Stimulated activated naive CD8-positive, alpha-beta T cell treated with anti-CD3 and anti-CD28 coated beads, Interleukin-15, Interleukin-2, amounts not matched to agents 100 ng/mL and 50 ng/mL, for 24 hours (primary cell): ENCODE results near the gene LYRM1.
"Not testable (repeated sequence)": the region's sequence is repeated elsewhere in the genome, so short reads cannot be mapped to it uniquely, and the experiment has no call there.

Experiments
- H3K27ac Mint-ChIP-seq: one replicate; pipeline ENCODE4 v1.8.0; 2021; ENCODE audit warnings: mild to moderate bottlenecking, mixed read lengths
- H3K27me3 Mint-ChIP-seq: one replicate; pipeline ENCODE4 v1.8.0; 2021; ENCODE audit warnings: mixed read lengths
- H3K36me3 Mint-ChIP-seq: one replicate; pipeline ENCODE4 v1.8.0; 2021; ENCODE audit warnings: low read depth, mixed read lengths
- H3K4me1 Mint-ChIP-seq: one replicate; pipeline ENCODE4 v1.8.0; 2021; ENCODE audit warnings: low read depth, mixed read lengths
- H3K4me3 Mint-ChIP-seq: one replicate; pipeline ENCODE4 v1.8.0; 2021; ENCODE audit warnings: mild to moderate bottlenecking, mixed read lengths
- H3K9me3 Mint-ChIP-seq: one replicate; pipeline ENCODE4 v1.8.0; 2021; ENCODE audit warnings: mixed read lengths

The LYRM1 gene

GRCh38 chr16:20929676-20930364 is 29.2 kb downstream of the LYRM1 start:
- peaks cover 12% of the 10 kb centered on the region for H3K36me3 Mint-ChIP-seq
- H3K27me3 Mint-ChIP-seq, H3K4me1 Mint-ChIP-seq, H3K27ac Mint-ChIP-seq, H3K9me3 Mint-ChIP-seq, H3K4me3 Mint-ChIP-seq: not testable (repeated sequence)

- Mint-ChIP-seq H3K4me1 (no peaks in the 10 kb centered on the region), H3K4me3 (no peak overlapping the region), H3K9me3 (no peaks in the 10 kb centered on the region), H3K27ac (no peak overlapping the region), H3K36me3 (peaks cover 11% of the 10 kb centered on the region), H3K27me3 (no peaks in the 10 kb centered on the region)
Measured at GRCh38 chr16:20930365-20930690, 29.8 kb downstream of the LYRM1 start.

GRCh38 chr16:20931066-20931600 is 30.6 kb downstream of the LYRM1 start:
- no peak overlapping the region for H3K27ac Mint-ChIP-seq
- peaks cover 4% of the 10 kb centered on the region for H3K36me3 Mint-ChIP-seq
- H3K9me3 Mint-ChIP-seq, result no peaks in the 10 kb centered on the region
- H3K27me3 Mint-ChIP-seq, result no peaks in the 10 kb centered on the region
- H3K4me1 Mint-ChIP-seq, result no peaks in the 10 kb centered on the region
- H3K4me3 Mint-ChIP-seq, result no peak overlapping the region

GRCh38 chr16:20933589-20933988 is 33.0 kb downstream of the LYRM1 start:
- Mint-ChIP-seq H3K4me1 (peaks cover 10% of the 10 kb centered on the region), H3K4me3 (no peak overlapping the region), H3K27me3 (no peaks in the 10 kb centered on the region), H3K9me3 (no peaks in the 10 kb centered on the region), H3K27ac (no peak overlapping the region), H3K36me3 (no peaks in the 10 kb centered on the region)

GRCh38 chr16:20937736-20938135 is 37.2 kb downstream of the LYRM1 start:
- H3K4me1 Mint-ChIP-seq, result peaks cover 36% of the 10 kb centered on the region
- no peak overlapping the region for H3K4me3 Mint-ChIP-seq
- peak overlapping the region; percentile 16 for H3K27ac Mint-ChIP-seq

GRCh38 chr16:20938426-20938825 is 37.9 kb downstream of the LYRM1 start:
- H3K27ac Mint-ChIP-seq, result peak overlapping the region; percentile 83
- H3K9me3 Mint-ChIP-seq, result no peaks in the 10 kb centered on the region
- no peaks in the 10 kb centered on the region for H3K36me3 Mint-ChIP-seq
- peaks cover 39% of the 10 kb centered on the region for H3K4me1 Mint-ChIP-seq
- no peaks in the 10 kb centered on the region for H3K27me3 Mint-ChIP-seq
- H3K4me3 Mint-ChIP-seq, result peak overlapping the region; percentile 39

More at GRCh38 chr16:20937736-20938135, 37.2 kb downstream of the LYRM1 start:
- no peaks in the 10 kb centered on the region for H3K27me3 Mint-ChIP-seq
- H3K36me3 Mint-ChIP-seq, result no peaks in the 10 kb centered on the region
- no peaks in the 10 kb centered on the region for H3K9me3 Mint-ChIP-seq

- H3K27me3 Mint-ChIP-seq, result no peaks in the 10 kb centered on the region
Measured at GRCh38 chr16:20939611-20940010, 39.0 kb downstream of the LYRM1 start.

GRCh38 chr16:20940871-20941635 is 40.5 kb downstream of the LYRM1 start:
- Mint-ChIP-seq H3K9me3 (no peaks in the 10 kb centered on the region), H3K4me3 (no peak overlapping the region), H3K27me3 (no peaks in the 10 kb centered on the region), H3K4me1 (peaks cover 52% of the 10 kb centered on the region), H3K27ac (peak overlapping the region; percentile 81), H3K36me3 (no peaks in the 10 kb centered on the region)

More at GRCh38 chr16:20939611-20940010, 39.0 kb downstream of the LYRM1 start:
- H3K27ac Mint-ChIP-seq, result peak overlapping the region; percentile 45
- no peaks in the 10 kb centered on the region for H3K36me3 Mint-ChIP-seq
- no peaks in the 10 kb centered on the region for H3K9me3 Mint-ChIP-seq
- peaks cover 44% of the 10 kb centered on the region for H3K4me1 Mint-ChIP-seq
- no peak overlapping the region for H3K4me3 Mint-ChIP-seq

- Mint-ChIP-seq H3K27me3 (no peaks in the 10 kb centered on the region), H3K4me3 (no peak overlapping the region), H3K9me3 (no peaks in the 10 kb centered on the region), H3K27ac (no peak overlapping the region), H3K36me3 (no peaks in the 10 kb centered on the region), H3K4me1 (peaks cover 52% of the 10 kb centered on the region)
Measured at GRCh38 chr16:20941636-20941926, 41.0 kb downstream of the LYRM1 start.

GRCh38 chr16:20942256-20942655 is 41.7 kb downstream of the LYRM1 start:
- Mint-ChIP-seq H3K27me3 (no peaks in the 10 kb centered on the region), H3K36me3 (no peaks in the 10 kb centered on the region), H3K27ac (no peak overlapping the region), H3K4me3 (no peak overlapping the region), H3K9me3 (no peaks in the 10 kb centered on the region), H3K4me1 (peaks cover 52% of the 10 kb centered on the region)

- Mint-ChIP-seq H3K4me1 (peaks cover 31% of the 10 kb centered on the region), H3K36me3 (no peaks in the 10 kb centered on the region), H3K27me3 (no peaks in the 10 kb centered on the region), H3K9me3 (no peaks in the 10 kb centered on the region), H3K4me3 (no peak overlapping the region), H3K27ac (no peak overlapping the region)
Measured at GRCh38 chr16:20944861-20945574, 44.4 kb downstream of the LYRM1 start.

GRCh38 chr16:20945575-20945875 is 45.0 kb downstream of the LYRM1 start:
- H3K9me3 Mint-ChIP-seq, H3K27ac Mint-ChIP-seq, H3K27me3 Mint-ChIP-seq: not testable (repeated sequence)

GRCh38 chr16:20946015-20946629 is 45.6 kb downstream of the LYRM1 start:
- no peaks in the 10 kb centered on the region for H3K9me3 Mint-ChIP-seq
- no peak overlapping the region for H3K4me3 Mint-ChIP-seq
- H3K27ac Mint-ChIP-seq, result no peak overlapping the region

More at GRCh38 chr16:20945575-20945875, 45.0 kb downstream of the LYRM1 start:
- not testable (repeated sequence) for H3K36me3 Mint-ChIP-seq, H3K4me3 Mint-ChIP-seq
- peaks cover 29% of the 10 kb centered on the region for H3K4me1 Mint-ChIP-seq

GRCh38 chr16:20948444-20948843 is 47.9 kb downstream of the LYRM1 start:
- Mint-ChIP-seq H3K4me1 (peaks cover 13% of the 10 kb centered on the region), H3K36me3 (no peaks in the 10 kb centered on the region), H3K4me3 (no peak overlapping the region), H3K27me3 (no peaks in the 10 kb centered on the region), H3K27ac (no peak overlapping the region), H3K9me3 (no peaks in the 10 kb centered on the region)

More at GRCh38 chr16:20946015-20946629, 45.6 kb downstream of the LYRM1 start:
- H3K27me3 Mint-ChIP-seq, result no peaks in the 10 kb centered on the region
- peaks cover 26% of the 10 kb centered on the region for H3K4me1 Mint-ChIP-seq
- no peaks in the 10 kb centered on the region for H3K36me3 Mint-ChIP-seq

- Mint-ChIP-seq H3K27me3 (no peaks in the 10 kb centered on the region), H3K4me3 (no peak overlapping the region), H3K4me1 (peaks cover 8% of the 10 kb centered on the region), H3K27ac (no peak overlapping the region), H3K9me3 (no peaks in the 10 kb centered on the region), H3K36me3 (no peaks in the 10 kb centered on the region)
Measured at GRCh38 chr16:20949660-20950059, 49.1 kb downstream of the LYRM1 start.
